Stimulated activated CD4-positive, alpha-beta T cell treated with anti-CD3 and anti-CD28 coated beads, Interleukin-12 subunit alpha, Interleukin-12 subunit beta, amount 100 ng/mL, for 48 hours (primary cell): ENCODE data around the gene EBP.
"Not testable (repeated sequence)": the region's sequence is repeated elsewhere in the genome, so short reads cannot be mapped to it uniquely, and the experiment has no call there.

ENCODE experiments used
- DNase-seq, 3 donors: peaks; one replicate each; pipeline ENCODE4 v3.0.0-alpha.2; 2020; ENCODE audit warnings: low read depth in 2 of 3, low spot score in 1 of 3

Gene EBP

GRCh38 chrX:48492293-48492910, 29.2 kb upstream of the EBP start:
- no peak for DNase-seq

- DNase-seq, result no peak
Measured at GRCh38 chrX:48493890-48494364, 27.7 kb upstream of the EBP start.

- no peak for DNase-seq
Measured at GRCh38 chrX:48496660-48497059, 24.9 kb upstream of the EBP start.

GRCh38 chrX:48497871-48498270, 23.7 kb upstream of the EBP start:
- no peak for DNase-seq

- DNase-seq, result no peak
Measured at GRCh38 chrX:48498374-48498809, 23.2 kb upstream of the EBP start.

- no peak for DNase-seq
Measured at GRCh38 chrX:48504261-48504660, 17.3 kb upstream of the EBP start.

- DNase-seq, result no peak
Measured at GRCh38 chrX:48505481-48505880, 16.1 kb upstream of the EBP start.

- no peak for DNase-seq
Measured at GRCh38 chrX:48507246-48507645, 14.4 kb upstream of the EBP start.

- peak; percentile 46 to 77 (median 49) for DNase-seq
Measured at GRCh38 chrX:48508400-48509244, 13.0 kb upstream of the EBP start, which contains the start of gene PORCN. Gene PORCN (plus strand): TSS chrX:48508992. CDS start chrX:48509821, 829 bp downstream.

GRCh38 chrX:48509245-48509590, 12.4 kb upstream of the EBP start:
- no peak for DNase-seq

- DNase-seq, result no peak
Measured at GRCh38 chrX:48509619-48510018, 12.0 kb upstream of the EBP start.

- DNase-seq, result no peak
Measured at GRCh38 chrX:48511560-48511959, 10.0 kb upstream of the EBP start.

- no peak for DNase-seq
Measured at GRCh38 chrX:48512371-48512935, 9.2 kb upstream of the EBP start.

GRCh38 chrX:48513670-48514069, 7.9 kb upstream of the EBP start:
- no peak for DNase-seq

GRCh38 chrX:48514126-48514806, 7.3 kb upstream of the EBP start:
- DNase-seq, result no peak

- no peak for DNase-seq
Measured at GRCh38 chrX:48514868-48515460, 6.6 kb upstream of the EBP start.

- DNase-seq, result no peak
Measured at GRCh38 chrX:48515842-48516241, 5.8 kb upstream of the EBP start.

GRCh38 chrX:48516285-48516684, 5.3 kb upstream of the EBP start:
- no peak for DNase-seq

- no peak for DNase-seq
Measured at GRCh38 chrX:48516987-48517386, 4.6 kb upstream of the EBP start.

- DNase-seq, result not testable (repeated sequence)
Measured at GRCh38 chrX:48519481-48519880, 2.1 kb upstream of the EBP start.

GRCh38 chrX:48520455-48520854, 1.2 kb upstream of the EBP start:
- no peak for DNase-seq
